ENCODE data around the gene HOMEZ. TPM values are rescaled to one million over a fixed set of nuclear protein-coding genes. Genes with fewer than 3 reads are reported as not detected.
A peak's percentile ranks its signal among the peaks of the same experiment; 100 is the strongest.
"Not testable (repeated sequence)": the region's sequence is repeated elsewhere in the genome, so short reads cannot be mapped to it uniquely, and the experiment has no call there.

The HOMEZ gene
- total RNA-seq, 4 donors from 2014 or later, result 1.9 to 12.9 (median 8.6) TPM

- 25 to 45% methylated on average over 5 to 9 of the region's 9 CpGs for WGBS, 2 donors (ENCODE audit: low coverage in 1 of 2)
- no peak for DNase-seq
- Histone ChIP-seq H3K9me3 (no peaks in the 10 kb centered on the region), H3K27ac (peak overlapping the region; percentile 91 to 98 (median 95)), H3K4me1 (peaks cover 5 to 22% (median 15%) of the 10 kb centered on the region in 4 donors), H3K27me3 (no peaks in the 10 kb centered on the region), H3K4me3 (peak overlapping the region; percentile 70 to 96 (median 82)), H3K36me3 (peaks cover 0 to 4% (median 0%) of the 10 kb centered on the region in 4 donors)
- in situ Hi-C loops (cut with MboI; ENCODE audit: low pct_ligation_motif_present in 1 of 4, low pct_unique_long_range_greater_than_20kb in 1 of 4, low sequenced_read_pairs in 3 of 4) (loop anchor here in 3 of 4 donors (25.0 kb wide), 1 partner anchor 173 kb away; the partner anchor contains the start of genes CEBPE (in 3 of the 3) and CIROP (in 3 of the 3)), intact Hi-C loops (cut with DNase I; ENCODE audit: low total_unique reads) (no loop called here)
- TF ChIP-seq POLR2A (IDR thresholded peaks at IDR 0.05) (no peak), POLR2AphosphoS5 (IDR thresholded peaks at IDR 0.05) (no peak), EP300 (IDR thresholded peaks at IDR 0.05; ENCODE audit: low read depth) (no peak), CTCF (IDR thresholded peaks at IDR 0.05) (no peak)
These were observed 1.0 kb downstream of the HOMEZ start for GRCh38 chr14:23284654-23285529.

GRCh38 chr14:23281247-23281646 lies 4.7 kb downstream of the HOMEZ start:
- 92% methylated on average over 6 of the region's 6 CpGs; no CpG with 5 or more reads in 1 of the 2 donors for WGBS, 2 donors (ENCODE audit: low coverage in 1 of 2)
- no peak overlapping the region for H3K4me3 ChIP-seq
- intact Hi-C loops (cut with DNase I; ENCODE audit: low total_unique reads) (no loop called here), in situ Hi-C loops (cut with MboI; ENCODE audit: low pct_ligation_motif_present in 1 of 4, low pct_unique_long_range_greater_than_20kb in 1 of 4, low sequenced_read_pairs in 3 of 4) (loop anchor here in 3 of 4 donors (25.0 kb wide), 1 partner anchor 169 kb away; the partner anchor contains the start of genes CEBPE (in 3 of the 3) and CIROP (in 3 of the 3))
- no peaks in the 10 kb centered on the region for H3K27me3 ChIP-seq
- no peak for DNase-seq
- no peak for TF ChIP-seq POLR2A (IDR thresholded peaks at IDR 0.05)
- no peak for TF ChIP-seq CTCF (IDR thresholded peaks at IDR 0.05)
- no peak for TF ChIP-seq POLR2AphosphoS5 (IDR thresholded peaks at IDR 0.05)
- TF ChIP-seq EP300 (IDR thresholded peaks at IDR 0.05; ENCODE audit: low read depth), result no peak
- H3K9me3 ChIP-seq, result no peaks in the 10 kb centered on the region
- peaks cover 0 to 13% (median 8%) of the 10 kb centered on the region in 4 donors for H3K4me1 ChIP-seq
- H3K36me3 ChIP-seq, result peaks cover 0 to 4% (median 0%) of the 10 kb centered on the region in 4 donors
- H3K27ac ChIP-seq, result no peak overlapping the region

GRCh38 chr14:23277928-23278327 lies 8.0 kb downstream of the HOMEZ start:
- WGBS, 2 donors (ENCODE audit: low coverage in 1 of 2), result 88 to 94% methylated on average over 2 to 6 of the region's 6 CpGs
- H3K27ac ChIP-seq; DNase-seq; H3K36me3 ChIP-seq; H3K27me3 ChIP-seq; H3K4me3 ChIP-seq; H3K9me3 ChIP-seq; intact Hi-C loops (cut with DNase I; ENCODE audit: low total_unique reads); H3K4me1 ChIP-seq: not testable (repeated sequence)
- in situ Hi-C loops (cut with MboI; ENCODE audit: low pct_ligation_motif_present in 1 of 4, low pct_unique_long_range_greater_than_20kb in 1 of 4, low sequenced_read_pairs in 3 of 4), result loop anchor here in 3 of 4 donors (25.0 kb wide), 1 partner anchor 166 kb away; the partner anchor contains the start of genes CEBPE (in 3 of the 3) and CIROP (in 3 of the 3)

GRCh38 chr14:23277189-23277588 lies 8.7 kb downstream of the HOMEZ start:
- 58 to 70% methylated on average over 3 of the region's 3 CpGs for WGBS, 2 donors (ENCODE audit: low coverage in 1 of 2)
- H3K4me1 ChIP-seq, result no peaks in the 10 kb centered on the region
- H3K9me3 ChIP-seq, result no peaks in the 10 kb centered on the region
- in situ Hi-C loops (cut with MboI; ENCODE audit: low pct_ligation_motif_present in 1 of 4, low pct_unique_long_range_greater_than_20kb in 1 of 4, low sequenced_read_pairs in 3 of 4) (loop anchor here in 3 of 4 donors (25.0 kb wide), 1 partner anchor 165 kb away; the partner anchor contains the start of genes CEBPE (in 3 of the 3) and CIROP (in 3 of the 3)), intact Hi-C loops (cut with DNase I; ENCODE audit: low total_unique reads) (no loop called here)
- H3K27me3 ChIP-seq, result no peaks in the 10 kb centered on the region
- no peak for TF ChIP-seq CTCF (IDR thresholded peaks at IDR 0.05)
- TF ChIP-seq POLR2AphosphoS5 (IDR thresholded peaks at IDR 0.05), result no peak
- no peak for TF ChIP-seq EP300 (IDR thresholded peaks at IDR 0.05; ENCODE audit: low read depth)
- no peak for TF ChIP-seq POLR2A (IDR thresholded peaks at IDR 0.05)
- no peak for DNase-seq
- H3K4me3 ChIP-seq, result no peak overlapping the region
- H3K27ac ChIP-seq, result no peak overlapping the region
- H3K36me3 ChIP-seq, result peaks cover 0 to 2% (median 0%) of the 10 kb centered on the region in 4 donors
